Glutamatergic neuron (in vitro differentiated cells): ENCODE results near the gene SLC16A5. TPM values are rescaled to one million over a fixed set of nuclear protein-coding genes. Genes with fewer than 3 reads are reported as not detected.

Experiments
- DNase-seq: peaks from one replicate; pipeline ENCODE4 v3.0.0; 2022
- H3K27ac Mint-ChIP-seq: one replicate; pipeline ENCODE4 v1.8.0; 2020; ENCODE audit warnings: mild to moderate bottlenecking, mixed read lengths, inconsistent platforms; ENCODE audit not compliant: unreplicated experiment
- H3K27me3 Mint-ChIP-seq: one replicate; pipeline ENCODE4 v1.8.0; 2020; ENCODE audit warnings: mild to moderate bottlenecking, moderate library complexity, mixed read lengths, inconsistent platforms; ENCODE audit not compliant: unreplicated experiment
- H3K36me3 Mint-ChIP-seq: one replicate; pipeline ENCODE4 v1.8.0; 2020; ENCODE audit warnings: mild to moderate bottlenecking, mixed read lengths, inconsistent platforms; ENCODE audit not compliant: unreplicated experiment
- H3K4me1 Mint-ChIP-seq: one replicate; pipeline ENCODE4 v1.8.0; 2020; ENCODE audit warnings: mild to moderate bottlenecking, low read depth, mixed read lengths, inconsistent platforms; ENCODE audit not compliant: unreplicated experiment
- H3K4me3 Mint-ChIP-seq: one replicate; pipeline ENCODE4 v1.8.0; 2020; ENCODE audit warnings: mild to moderate bottlenecking, mixed read lengths, inconsistent platforms; ENCODE audit not compliant: unreplicated experiment
- H3K9me3 Mint-ChIP-seq: one replicate; pipeline ENCODE4 v1.8.0; 2020; ENCODE audit warnings: mild to moderate bottlenecking, moderate library complexity, mixed read lengths, inconsistent platforms; ENCODE audit not compliant: unreplicated experiment
- total RNA-seq: library from RNA; stranded (reverse); fragmentation: NEBNext Ultra II Directional; extraction: Animal tissue kit (Norgen Biotek cat#: 25700); gene quantifications from one replicate; pipeline ENCODE4 v1.2.1, GENCODE V29; 2021; ENCODE audit not compliant: unreplicated experiment
- TF ChIP-seq, protein P1 (sequence below): fragments of 200-600 bp; sonication (generic); IDR thresholded peaks from one replicate; pipeline ENCODE4 v1.5.0; 2021; ENCODE audit not compliant: partially characterized antibody, unreplicated experiment

SLC16A5 gene
- total RNA-seq, 1 donor from 2014 or later, result 1.1 TPM

DNA sequence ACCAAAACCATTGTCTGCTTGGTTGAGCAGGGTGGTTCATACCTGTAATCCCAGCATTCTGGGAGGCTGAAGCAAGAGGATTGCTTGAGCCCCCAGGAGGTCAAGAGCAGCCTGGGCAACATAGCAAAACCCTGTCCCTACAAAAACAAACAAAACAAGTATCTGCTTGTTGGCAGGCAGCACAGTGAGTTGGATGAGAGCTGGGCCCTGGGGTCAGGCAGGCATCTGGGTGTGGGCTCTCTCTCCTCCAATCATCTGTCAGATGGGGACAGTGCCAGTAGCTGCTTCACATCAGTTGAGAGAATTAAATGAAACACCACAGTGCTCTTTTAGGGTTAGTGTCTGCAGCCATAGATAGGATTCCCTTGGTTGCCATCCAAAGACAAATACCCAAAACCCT is 27.8 kb downstream of the SLC16A5 start:
- H3K36me3 Mint-ChIP-seq, result no peaks in the 10 kb centered on the region
- no peaks in the 10 kb centered on the region for H3K9me3 Mint-ChIP-seq
- peaks cover 2% of the 10 kb centered on the region for H3K4me1 Mint-ChIP-seq
- DNase-seq, result no peak
- H3K4me3 Mint-ChIP-seq, result no peak overlapping the region
- TF ChIP-seq, protein P1, sequence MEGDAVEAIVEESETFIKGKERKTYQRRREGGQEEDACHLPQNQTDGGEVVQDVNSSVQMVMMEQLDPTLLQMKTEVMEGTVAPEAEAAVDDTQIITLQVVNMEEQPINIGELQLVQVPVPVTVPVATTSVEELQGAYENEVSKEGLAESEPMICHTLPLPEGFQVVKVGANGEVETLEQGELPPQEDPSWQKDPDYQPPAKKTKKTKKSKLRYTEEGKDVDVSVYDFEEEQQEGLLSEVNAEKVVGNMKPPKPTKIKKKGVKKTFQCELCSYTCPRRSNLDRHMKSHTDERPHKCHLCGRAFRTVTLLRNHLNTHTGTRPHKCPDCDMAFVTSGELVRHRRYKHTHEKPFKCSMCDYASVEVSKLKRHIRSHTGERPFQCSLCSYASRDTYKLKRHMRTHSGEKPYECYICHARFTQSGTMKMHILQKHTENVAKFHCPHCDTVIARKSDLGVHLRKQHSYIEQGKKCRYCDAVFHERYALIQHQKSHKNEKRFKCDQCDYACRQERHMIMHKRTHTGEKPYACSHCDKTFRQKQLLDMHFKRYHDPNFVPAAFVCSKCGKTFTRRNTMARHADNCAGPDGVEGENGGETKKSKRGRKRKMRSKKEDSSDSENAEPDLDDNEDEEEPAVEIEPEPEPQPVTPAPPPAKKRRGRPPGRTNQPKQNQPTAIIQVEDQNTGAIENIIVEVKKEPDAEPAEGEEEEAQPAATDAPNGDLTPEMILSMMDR, result no peak
- no peak overlapping the region for H3K27ac Mint-ChIP-seq
- H3K27me3 Mint-ChIP-seq, result peaks cover 2% of the 10 kb centered on the region

DNA sequence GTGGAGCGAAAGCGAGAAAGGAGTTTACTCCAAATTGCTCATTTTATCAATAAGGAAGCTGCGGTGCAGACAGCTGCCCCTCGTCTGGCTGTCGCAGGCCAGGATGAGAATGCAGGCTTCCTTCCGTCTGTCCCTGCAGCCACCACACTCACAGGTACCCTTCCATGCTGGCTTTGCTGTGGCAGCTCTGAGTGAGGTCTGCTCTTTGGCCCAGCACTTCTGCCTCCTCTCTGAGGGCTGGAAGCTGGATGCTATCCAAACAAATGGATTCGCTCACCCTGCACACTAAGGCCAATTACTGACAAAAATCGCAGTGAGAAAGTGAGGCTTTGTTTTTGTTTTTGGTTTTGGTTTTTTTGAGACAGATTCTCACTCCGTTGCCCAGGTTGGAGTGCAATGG is 29.0 kb downstream of the SLC16A5 start:
- TF ChIP-seq, protein P1, result no peak

DNA sequence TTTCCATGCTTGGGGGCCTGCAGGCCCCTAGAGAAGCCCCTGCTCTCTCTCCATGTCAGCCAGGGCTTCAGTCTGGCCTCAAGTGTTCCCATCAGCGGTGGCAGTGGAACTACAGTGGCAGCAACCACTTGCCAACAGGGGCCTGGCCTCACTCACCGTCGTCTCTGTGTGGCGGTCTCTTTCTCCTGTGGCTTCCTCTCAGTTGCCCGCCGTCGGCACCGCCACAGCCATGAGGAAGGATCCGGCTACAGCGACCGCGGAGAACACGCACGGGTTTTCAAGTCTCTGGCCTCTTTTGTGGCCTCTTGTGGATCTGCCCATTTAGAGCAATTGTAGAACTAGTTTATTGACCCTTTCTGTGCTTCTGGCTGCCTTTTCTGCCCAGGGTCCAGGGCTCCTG is 30.6 kb downstream of the SLC16A5 start:
- TF ChIP-seq, protein P1, result no peak
- DNase-seq, result no peak
- Mint-ChIP-seq H3K27me3 (peaks cover 2% of the 10 kb centered on the region), H3K9me3 (no peaks in the 10 kb centered on the region), H3K4me1 (peaks cover 2% of the 10 kb centered on the region), H3K27ac (no peak overlapping the region), H3K36me3 (no peaks in the 10 kb centered on the region), H3K4me3 (no peak overlapping the region)

More for the DNA sequence above, 29.0 kb downstream of the SLC16A5 start:
- H3K4me1 Mint-ChIP-seq, result peaks cover 2% of the 10 kb centered on the region
- DNase-seq, result no peak
- no peaks in the 10 kb centered on the region for H3K9me3 Mint-ChIP-seq
- H3K27ac Mint-ChIP-seq, result no peak overlapping the region
- no peaks in the 10 kb centered on the region for H3K36me3 Mint-ChIP-seq
- H3K4me3 Mint-ChIP-seq, result no peak overlapping the region
- peaks cover 2% of the 10 kb centered on the region for H3K27me3 Mint-ChIP-seq

DNA sequence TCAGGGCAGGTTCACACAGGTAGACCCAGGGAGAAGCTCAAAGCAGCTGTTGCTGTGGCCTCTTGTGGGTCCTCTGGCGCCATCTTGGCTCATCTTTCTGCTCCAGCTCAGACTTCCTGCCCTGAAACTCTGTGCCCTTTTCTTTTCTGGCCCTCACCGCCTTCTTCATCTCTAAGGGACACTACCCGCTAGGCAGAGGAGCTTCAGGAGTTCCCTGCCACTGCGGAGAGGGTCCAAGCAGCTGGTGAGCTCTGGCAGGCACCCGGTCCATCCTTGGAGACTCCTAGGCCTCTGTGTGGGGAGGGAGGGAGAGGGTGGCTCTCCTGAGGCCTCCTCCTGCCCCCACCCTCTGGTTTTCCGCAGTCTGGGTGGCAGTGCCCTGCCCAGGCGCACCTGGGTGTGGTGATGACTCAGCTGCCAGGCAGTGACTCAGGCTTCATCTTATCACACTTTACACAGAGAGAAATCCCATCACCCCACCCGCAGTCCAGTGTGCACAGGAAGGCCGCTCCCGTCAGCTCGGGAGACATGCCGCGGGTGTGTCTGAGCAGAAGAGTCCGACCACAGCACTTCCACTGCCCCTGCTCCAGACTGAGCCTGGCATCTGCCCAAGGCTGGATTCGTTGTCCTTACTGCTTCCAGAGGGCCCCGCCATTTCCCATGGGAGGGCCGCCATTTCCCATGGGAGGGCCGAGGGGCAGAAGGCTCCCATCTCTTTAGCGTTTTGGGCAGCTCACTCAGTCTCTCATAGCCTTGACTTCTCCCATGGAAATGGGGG is 36.5 kb downstream of the SLC16A5 start:
- Mint-ChIP-seq H3K27me3 (peaks cover 6% of the 10 kb centered on the region), H3K4me3 (no peak overlapping the region), H3K4me1 (no peaks in the 10 kb centered on the region), H3K27ac (no peak overlapping the region), H3K36me3 (no peaks in the 10 kb centered on the region), H3K9me3 (peaks cover 5% of the 10 kb centered on the region)
- TF ChIP-seq, protein P1, result no peak
- DNase-seq, result no peak

DNA sequence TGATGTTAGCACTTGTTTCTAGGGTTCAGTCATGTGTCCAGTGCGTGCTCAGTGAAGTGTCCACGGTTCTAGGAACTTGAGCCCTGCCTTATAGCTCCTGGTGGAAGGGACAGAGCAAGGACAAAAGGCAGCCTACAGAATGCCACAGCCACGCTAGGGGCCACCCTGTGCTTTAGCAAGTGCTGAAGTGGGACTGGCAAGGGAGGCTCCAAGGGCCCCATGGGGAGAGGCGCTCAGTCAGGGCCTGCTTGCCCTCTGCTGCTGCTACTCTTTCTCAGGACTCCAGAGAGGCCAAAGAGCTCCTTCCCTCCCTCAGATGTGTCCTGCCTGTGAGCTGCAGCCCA is 37.0 kb downstream of the SLC16A5 start:
- TF ChIP-seq, protein P1, result no peak
- no peak for DNase-seq
- Mint-ChIP-seq H3K9me3 (peaks cover 5% of the 10 kb centered on the region), H3K27ac (no peak overlapping the region), H3K4me3 (no peak overlapping the region), H3K27me3 (peaks cover 6% of the 10 kb centered on the region), H3K4me1 (peaks cover 3% of the 10 kb centered on the region), H3K36me3 (no peaks in the 10 kb centered on the region)
